IMR-90 (cell line): Measurements from ENCODE around the gene EIF6. TPM values are rescaled to one million over a fixed set of nuclear protein-coding genes. Genes with fewer than 3 reads are reported as not detected.

Experiments used
- ATAC-seq: fragments of 200-7000 bp; cut with Tn5 transposase; 2 replicates; pipeline ENCODE4 v1.9.1; 2020; ENCODE audit warnings: low read depth, mild to moderate bottlenecking, moderate library complexity
- BruUV-seq: library from RNA; stranded (reverse); fragments of 400-500 nt; replicated peaks from 2 replicates; lab custom pipeline; 2021; lab: Mats Ljungman, UMichigan
- CTCF ChIA-PET: fragments of 300-600 bp; formaldehyde crosslinking; extraction: SDS; loops from one replicate; lab custom pipeline; 2021; ENCODE audit warnings: antibody characterized with exemption; lab: Yijun Ruan, JAX
- POLR2A ChIA-PET: fragments of 300-600 bp; sonication (Branson Sonifier 250); formaldehyde crosslinking; loops from one replicate; lab custom pipeline; 2022; ENCODE audit warnings: antibody characterized with exemption; ENCODE audit not compliant: unreplicated experiment; lab: Charles Lee
- DNase-seq: peaks from one replicate; pipeline ENCODE4 v3.0.0; 2013
- H2AFZ ChIP-seq: replicated peaks from 2 replicates; pipeline ENCODE3; 2013; ENCODE audit warnings: low read length, mild to moderate bottlenecking; ENCODE audit not compliant: poor library complexity
- H2AK5ac ChIP-seq: 2 replicates; pipeline ENCODE4 v1.6.1; 2013; ENCODE audit warnings: low read depth, low read length, inconsistent platforms
- H2AK9ac ChIP-seq: replicated peaks from 2 replicates; pipeline ENCODE3; 2013; ENCODE audit warnings: mild to moderate bottlenecking, low read depth, low read length, moderate library complexity; ENCODE audit not compliant: poor library complexity
- H2BK120ac ChIP-seq: 2 replicates; pipeline ENCODE4 v1.6.1; 2013; ENCODE audit warnings: low read depth, low read length, inconsistent platforms
- H2BK15ac ChIP-seq: 3 replicates; pipeline ENCODE4 v1.6.1; 2013; ENCODE audit warnings: low read depth, low read length, inconsistent platforms
- H2BK20ac ChIP-seq: 2 replicates; pipeline ENCODE4 v1.6.1; 2013; ENCODE audit warnings: low read depth, mild to moderate bottlenecking, inconsistent platforms, low read length, moderate library complexity
- H2BK5ac ChIP-seq: 2 replicates; pipeline ENCODE4 v1.6.1; 2013; ENCODE audit warnings: mild to moderate bottlenecking, low read depth, low read length, inconsistent platforms; ENCODE audit not compliant: poor library complexity, severe bottlenecking
- H3K14ac ChIP-seq: replicated peaks from 2 replicates; pipeline ENCODE4 v1.6.1; 2013; ENCODE audit warnings: low read depth, low read length, inconsistent platforms
- H3K18ac ChIP-seq: 2 replicates; pipeline ENCODE4 v1.6.1; 2013; ENCODE audit warnings: low read depth, low read length, control low read depth
- H3K23ac ChIP-seq: 2 replicates; pipeline ENCODE4 v1.6.1; 2013; ENCODE audit warnings: low read depth, low read length, inconsistent platforms
- H3K27ac ChIP-seq: 2 replicates; pipeline ENCODE4 v1.5.1; 2013; ENCODE audit warnings: mild to moderate bottlenecking, control low read depth, low read length; ENCODE audit not compliant: insufficient read depth
- H3K27me3 ChIP-seq: 2 replicates; pipeline ENCODE4 v1.6.1; 2013; ENCODE audit warnings: low read length; ENCODE audit not compliant: control insufficient read depth, insufficient read depth
- H3K36me3 ChIP-seq: 2 replicates; pipeline ENCODE4 v1.6.1; 2013; ENCODE audit warnings: low read length, mixed read lengths; ENCODE audit not compliant: control insufficient read depth, insufficient read depth
- H3K4ac ChIP-seq: 2 replicates; pipeline ENCODE4 v1.6.1; 2013; ENCODE audit warnings: low read depth, low read length, inconsistent platforms
- H3K4me1 ChIP-seq: 2 replicates; pipeline ENCODE4 v1.6.1; 2013; ENCODE audit warnings: low read length, mixed read lengths; ENCODE audit not compliant: control insufficient read depth, insufficient read depth
- H3K4me2 ChIP-seq: 2 replicates; pipeline ENCODE4 v1.6.1; 2013; ENCODE audit warnings: low read depth, mild to moderate bottlenecking, control low read depth, low read length, moderate library complexity
- H3K4me3 ChIP-seq: 2 replicates; pipeline ENCODE4 v1.5.1; 2013; ENCODE audit warnings: low read depth, mild to moderate bottlenecking, control low read depth, low read length, moderate library complexity; ENCODE audit not compliant: insufficient read depth
- H3K56ac ChIP-seq: 2 replicates; pipeline ENCODE4 v1.6.1; 2013; ENCODE audit warnings: low read length, inconsistent platforms; ENCODE audit not compliant: insufficient read depth; ENCODE audit errors: extremely low read depth
- H3K79me1 ChIP-seq, 2 experiments: 2 replicates each; pipeline ENCODE4 v1.6.1; 2013; ENCODE audit warnings: low read length in 2 of 2, inconsistent platforms in 1 of 2, low read depth in 1 of 2
- H3K9ac ChIP-seq: 2 replicates; pipeline ENCODE4 v1.6.1; 2013; ENCODE audit warnings: low read depth, low read length, control low read depth
- H3K9me1 ChIP-seq: 2 replicates; pipeline ENCODE4 v1.6.1; 2013; ENCODE audit warnings: low read length, inconsistent platforms; ENCODE audit not compliant: insufficient read depth
- H3K9me3 ChIP-seq: 2 replicates; pipeline ENCODE4 v1.6.1; 2013; ENCODE audit warnings: low read length; ENCODE audit not compliant: control insufficient read depth, insufficient read depth
- H4K20me1 ChIP-seq: 2 replicates; pipeline ENCODE4 v1.6.1; 2013; ENCODE audit warnings: low read length, inconsistent platforms; ENCODE audit not compliant: insufficient read depth
- H4K5ac ChIP-seq: 2 replicates; pipeline ENCODE4 v1.6.1; 2013; ENCODE audit warnings: mild to moderate bottlenecking, low read depth, low read length, control low read depth
- H4K8ac ChIP-seq, 2 experiments: 2 replicates each; pipeline ENCODE4 v1.6.1; 2013; ENCODE audit warnings: low read depth in 2 of 2, low read length in 2 of 2, control low read depth in 1 of 2, inconsistent platforms in 1 of 2
- H4K91ac ChIP-seq: 2 replicates; pipeline ENCODE4 v1.6.1; 2013; ENCODE audit warnings: low read depth, low read length, inconsistent platforms; ENCODE audit not compliant: insufficient read depth
- MAFK ChIP-seq: IDR thresholded peaks from 2 replicates; pipeline ENCODE4 v1.6.1; 2012; ENCODE audit warnings: low read depth, low read length, improper control_type of control experiment
- NFE2L2 ChIP-seq: fragments of 150-350 bp; IDR thresholded peaks from 2 replicates; pipeline ENCODE4 v1.6.1; 2016; ENCODE audit warnings: low read depth, mild to moderate bottlenecking, low read length
- RFX5 ChIP-seq: IDR thresholded peaks from 2 replicates; pipeline ENCODE4 v1.8.0; 2012; ENCODE audit warnings: low read depth, mild to moderate bottlenecking, low read length, moderate library complexity
- WGBS, 2 experiments: methylation state at CpG; one replicate each; pipeline versions ENCODE4 v1.1.5 to v1.1.7; 2013; ENCODE audit warnings: missing lambda C conversion rate in 2 of 2; ENCODE audit not compliant: insufficient read length in 1 of 2; ENCODE audit errors: extremely low coverage in 2 of 2; 5-methylcytosine and 5-hydroxymethylcytosine counted together
- dilution Hi-C: fragments of 300-500 bp; cut with HindIII; formaldehyde crosslinking; loops from one replicate; pipeline ENCODE4 v1.14.3; 2018; ENCODE audit warnings: low sequenced_read_pairs; ENCODE audit not compliant: unreplicated experiment
- in situ Hi-C: fragments of 300-500 bp; cut with MboI; formaldehyde crosslinking; loops from 3 replicates; pipeline ENCODE4 v1.14.3; 2019; ENCODE audit warnings: low sequenced_read_pairs, inconsistent platforms, mixed read lengths
- intact Hi-C: fragments of 100-400 bp; cut with micrococcal nuclease; formaldehyde crosslinking; loops from 2 replicates; pipeline ENCODE4 v1.10.0; 2022
- polyA plus RNA-seq, 3 experiments: library from polyadenylated mRNA; depleted of rRNA; stranded (reverse); fragments of >200 nt; gene quantifications; 2 replicates each; pipeline ENCODE4 v1.2.3, GENCODE V29; 2012; ENCODE audit warnings: low replicate concordance in 1 of 3
- total RNA-seq: library from RNA; depleted of rRNA; stranded (reverse); fragments of >200 nt; gene quantifications from 2 replicates; pipeline ENCODE4 v1.2.3, GENCODE V29; 2012
- TF ChIP-seq, protein P1 (sequence below): conservative IDR thresholded peaks from 2 replicates; pipeline ENCODE4 v1.5.1; 2012; ENCODE audit warnings: mild to moderate bottlenecking, low read depth, low read length, improper control_type of control experiment

The EIF6 gene
- total and polyA plus RNA-seq, 2 of the 4 experiments (the other 2 are of a cell fraction) = 215 to 227 TPM

DNA sequence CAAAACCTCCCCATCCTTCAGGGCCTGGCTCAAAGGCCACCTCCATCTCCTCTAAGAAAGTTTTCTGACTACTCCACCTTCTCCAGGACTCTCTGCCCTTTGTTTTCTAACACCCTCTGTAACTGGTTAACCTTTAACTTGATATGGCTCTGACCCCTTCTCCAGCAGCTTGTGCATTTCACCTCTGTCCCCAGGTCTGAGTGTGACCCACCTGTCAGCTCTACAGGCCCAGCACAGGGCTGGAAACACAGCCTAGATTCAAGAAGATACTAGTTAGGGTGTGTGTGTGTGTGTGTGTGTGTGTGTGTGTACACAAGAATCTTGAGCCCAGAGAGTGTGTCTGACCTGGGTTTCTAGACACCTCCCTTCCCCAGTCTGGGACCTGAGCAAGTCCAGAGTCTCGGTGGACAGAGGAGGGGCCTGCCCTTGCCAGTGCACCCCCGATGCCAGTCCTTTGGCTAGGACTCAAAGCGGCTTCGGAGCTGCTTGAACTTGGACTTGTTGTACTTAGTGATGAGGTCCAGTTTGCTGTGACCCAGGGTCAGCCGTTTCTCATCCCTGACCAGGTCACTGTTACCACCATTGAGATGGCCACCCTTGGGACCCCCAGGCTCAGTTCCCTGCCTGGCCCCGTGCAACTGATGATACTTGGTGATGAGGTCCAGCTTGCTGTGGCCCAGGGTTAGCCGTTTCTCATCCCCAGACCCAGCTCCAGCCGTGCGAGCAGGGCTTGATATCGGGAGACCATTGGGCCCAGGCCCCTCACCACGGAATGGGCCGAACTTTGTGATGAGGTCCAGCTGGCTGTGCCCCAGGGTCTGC is 1.7 kb upstream of the EIF6 start:
- peak overlapping the region; percentile 30; the same call in 2 of the 3 replicates for H2BK15ac ChIP-seq
- peaks cover 9% of the 10 kb centered on the region for H3K9me1 ChIP-seq
- H4K5ac ChIP-seq = no peak overlapping the region
- H3K9ac ChIP-seq = no peak overlapping the region
- H2AFZ ChIP-seq = peak overlapping the region; percentile 24
- H4K20me1 ChIP-seq = 0 out of 2 replicates have a peak, but pooled peaks cover 4% of the 10 kb centered on the region
- no peak overlapping the region for H2BK120ac ChIP-seq
- H2AK5ac ChIP-seq = peak overlapping the region; percentile 65
- DNase-seq (no peak), ATAC-seq (no peak)
- 60% methylated on average over 1 of the region's 12 CpGs; no CpG with 5 or more reads in 1 of the 2 experiments for whole genome bisulfite sequencing, 2 experiments
- dilution Hi-C loops = no loop called here
- no TSS peak for BruUV-seq
- ChIA-PET CTCF (no interaction called here), POLR2A (no interaction called here)
- no peak overlapping the region; the same call in 1 of the 2 replicates for H4K91ac ChIP-seq
- no peak overlapping the region for H3K27ac ChIP-seq
- H3K9me3 ChIP-seq = no peaks in the 10 kb centered on the region
- H2BK20ac ChIP-seq = no peak overlapping the region
- H3K4me1 ChIP-seq = peaks cover 5% of the 10 kb centered on the region
- no peak overlapping the region for H3K23ac ChIP-seq
- H2BK5ac ChIP-seq = no peak overlapping the region
- H3K14ac ChIP-seq = no peak overlapping the region
- H3K79me1 ChIP-seq = peaks cover 0 to 44% of the 10 kb centered on the region in 2 experiments; a peak in 3 of 4 replicates
- H3K18ac ChIP-seq = no peak overlapping the region
- TF ChIP-seq, protein P1, sequence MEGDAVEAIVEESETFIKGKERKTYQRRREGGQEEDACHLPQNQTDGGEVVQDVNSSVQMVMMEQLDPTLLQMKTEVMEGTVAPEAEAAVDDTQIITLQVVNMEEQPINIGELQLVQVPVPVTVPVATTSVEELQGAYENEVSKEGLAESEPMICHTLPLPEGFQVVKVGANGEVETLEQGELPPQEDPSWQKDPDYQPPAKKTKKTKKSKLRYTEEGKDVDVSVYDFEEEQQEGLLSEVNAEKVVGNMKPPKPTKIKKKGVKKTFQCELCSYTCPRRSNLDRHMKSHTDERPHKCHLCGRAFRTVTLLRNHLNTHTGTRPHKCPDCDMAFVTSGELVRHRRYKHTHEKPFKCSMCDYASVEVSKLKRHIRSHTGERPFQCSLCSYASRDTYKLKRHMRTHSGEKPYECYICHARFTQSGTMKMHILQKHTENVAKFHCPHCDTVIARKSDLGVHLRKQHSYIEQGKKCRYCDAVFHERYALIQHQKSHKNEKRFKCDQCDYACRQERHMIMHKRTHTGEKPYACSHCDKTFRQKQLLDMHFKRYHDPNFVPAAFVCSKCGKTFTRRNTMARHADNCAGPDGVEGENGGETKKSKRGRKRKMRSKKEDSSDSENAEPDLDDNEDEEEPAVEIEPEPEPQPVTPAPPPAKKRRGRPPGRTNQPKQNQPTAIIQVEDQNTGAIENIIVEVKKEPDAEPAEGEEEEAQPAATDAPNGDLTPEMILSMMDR = no peak
- TF ChIP-seq RFX5 (no peak), MAFK (no peak), NFE2L2 (no peak)
- intact Hi-C loops = no loop called here
- peaks cover 2% of the 10 kb centered on the region; the same call in 1 of the 2 replicates for H3K36me3 ChIP-seq
- H3K4ac ChIP-seq = no peak overlapping the region
- H4K8ac ChIP-seq = peak overlapping the region; percentile 95 to 98; a peak in 3 of 4 replicates
- H3K4me2 ChIP-seq = no peak overlapping the region
- H3K4me3 ChIP-seq = no peak overlapping the region
- no peak overlapping the region for H3K56ac ChIP-seq
- H2AK9ac ChIP-seq = peak overlapping the region; percentile 85
- no peaks in the 10 kb centered on the region for H3K27me3 ChIP-seq
- in situ Hi-C loops = no loop called here
